NAMALWA (cell line): ENCODE measurements around the gene P2RY13.

Source experiments
- DNase-seq: peaks from one replicate; pipeline ENCODE4 v3.0.0-alpha.2; 2015; ENCODE audit warnings: low spot score

Gene P2RY13

DNA sequence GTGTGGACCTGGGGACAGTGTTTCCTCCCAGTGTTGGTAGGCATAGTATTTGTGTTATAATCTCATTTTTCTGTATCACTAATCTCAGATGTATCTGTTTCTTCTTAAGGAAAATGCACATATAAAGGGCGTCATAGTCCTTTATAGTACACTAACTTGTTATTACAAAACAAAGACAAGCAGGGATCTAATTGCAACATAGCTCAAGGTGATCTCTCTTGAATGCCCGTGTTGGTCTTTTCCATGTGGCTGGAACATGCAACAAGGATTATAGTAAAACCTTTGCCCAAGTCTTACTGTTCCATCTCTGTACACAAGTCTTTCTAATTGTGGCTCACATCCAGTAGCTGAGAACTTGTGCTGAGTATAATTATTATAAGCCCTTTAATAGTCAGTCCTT lies 9.2 kb downstream of the P2RY13 start:
- DNase-seq, result no peak

DNA sequence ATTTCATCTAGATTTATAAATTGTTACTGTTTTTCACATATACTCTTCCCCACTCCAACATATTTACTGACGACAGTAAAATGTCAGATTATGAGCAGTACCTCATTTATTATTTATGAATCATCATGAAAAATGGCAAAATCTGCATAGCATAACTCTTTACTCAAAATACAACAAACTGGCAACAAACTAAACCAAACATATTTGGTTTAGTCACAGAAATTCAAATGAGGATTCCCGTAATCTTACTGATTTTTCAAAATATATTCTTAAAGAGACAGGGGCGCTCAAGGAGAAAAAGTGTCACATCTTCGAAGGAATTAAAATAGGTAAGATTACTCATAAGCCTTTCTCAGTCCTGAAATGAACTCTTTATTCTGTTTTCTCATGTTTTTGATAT lies 9.7 kb downstream of the P2RY13 start:
- no peak for DNase-seq

DNA sequence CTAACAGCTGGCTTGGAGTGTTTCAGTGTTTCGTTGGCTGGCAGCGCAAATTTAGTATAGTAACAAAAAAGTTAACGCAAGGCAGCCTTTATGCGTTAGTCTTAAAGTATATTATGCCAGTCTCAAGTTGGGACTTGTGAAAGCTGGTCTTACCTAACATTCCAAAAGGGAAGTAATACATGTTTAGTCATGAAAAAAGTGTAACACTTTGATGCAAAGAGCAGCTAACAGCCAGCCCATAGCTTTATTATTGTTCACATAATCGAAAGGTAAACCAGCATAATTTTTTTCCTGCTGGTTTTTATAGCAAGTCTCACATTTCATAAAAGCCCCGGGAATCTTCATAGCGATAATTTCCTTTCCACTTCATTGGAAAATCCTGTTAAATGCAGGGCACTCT lies 10.4 kb downstream of the P2RY13 start:
- DNase-seq, result no peak

DNA sequence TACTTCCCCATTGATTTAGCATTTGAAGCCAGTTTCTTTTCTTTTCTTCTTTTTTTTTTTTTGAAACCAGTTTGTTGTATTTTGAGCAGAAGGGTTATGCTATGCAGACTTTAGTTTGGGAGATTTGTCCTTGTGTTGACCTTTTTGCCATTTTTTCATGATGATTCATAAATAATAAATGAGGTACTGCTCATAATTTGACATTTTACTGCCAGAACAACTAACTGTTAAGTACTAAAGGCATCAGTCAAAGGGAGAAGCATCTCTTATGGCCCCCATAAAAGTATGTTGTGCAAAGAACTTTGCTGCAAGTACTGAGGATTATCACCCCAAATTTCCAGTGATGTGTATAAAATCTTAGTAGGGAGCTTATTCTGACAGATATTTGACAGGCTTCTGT lies 11.0 kb downstream of the P2RY13 start:
- DNase-seq, result no peak

DNA sequence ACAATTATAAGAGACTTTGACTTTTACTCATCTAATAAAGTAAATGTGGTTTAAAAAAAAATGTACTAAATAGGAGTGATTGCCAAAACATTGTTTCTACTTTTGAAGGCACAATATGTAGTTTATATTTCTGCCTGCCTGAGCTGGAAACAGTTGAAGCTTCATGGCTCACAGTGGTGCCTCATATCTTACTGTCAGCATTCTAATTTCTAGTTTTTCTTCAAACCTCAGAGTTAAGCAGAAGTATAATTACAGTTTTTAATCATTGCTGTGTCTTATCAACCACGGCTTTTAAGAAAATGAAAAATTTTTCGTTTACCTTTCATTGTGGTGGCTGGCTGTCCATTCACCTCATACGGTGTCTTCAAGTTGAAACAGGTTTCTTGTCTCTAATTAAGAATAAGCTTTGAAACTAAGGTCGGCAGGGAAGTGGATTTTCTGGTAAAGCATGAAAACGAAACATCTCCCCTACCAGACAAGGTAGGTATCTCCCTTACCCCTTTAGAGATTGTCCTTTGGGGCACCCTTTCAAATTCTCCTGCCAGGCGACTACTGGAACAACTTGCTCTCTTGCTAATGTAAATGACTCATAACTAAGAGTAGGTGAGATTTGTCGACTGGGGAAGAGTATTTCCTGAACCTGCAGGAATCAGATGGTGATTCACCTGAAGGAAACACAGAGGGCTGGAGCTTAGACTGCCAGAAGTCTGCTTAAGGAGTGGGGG lies 12.9 kb downstream of the P2RY13 start, which contains the start of gene GPR87:
GPR87 (minus strand) TSS at position 554 of the 725 bp plus-strand sequence. CDS start 16,720 bp downstream, outside the sequence.
- DNase-seq, result no peak

DNA sequence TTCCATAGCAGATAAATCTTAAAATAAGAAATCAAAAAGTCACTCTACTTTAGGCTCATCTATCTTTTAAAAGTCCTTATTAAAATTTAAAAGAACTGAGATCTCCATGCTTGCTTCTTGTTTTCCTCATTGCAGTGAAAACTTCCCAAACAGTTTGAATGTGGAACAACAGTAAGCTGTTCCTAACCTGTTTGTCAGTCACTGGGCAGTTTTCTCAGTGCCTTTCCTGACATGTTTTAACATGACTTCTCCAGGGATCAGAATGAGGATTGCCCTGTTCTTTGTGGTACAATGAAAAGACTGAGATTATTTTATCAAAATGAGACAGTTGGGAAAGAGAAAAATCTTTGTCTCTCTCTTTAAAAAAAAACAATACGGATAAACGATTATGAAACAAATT lies 13.5 kb downstream of the P2RY13 start:
- no peak for DNase-seq

DNA sequence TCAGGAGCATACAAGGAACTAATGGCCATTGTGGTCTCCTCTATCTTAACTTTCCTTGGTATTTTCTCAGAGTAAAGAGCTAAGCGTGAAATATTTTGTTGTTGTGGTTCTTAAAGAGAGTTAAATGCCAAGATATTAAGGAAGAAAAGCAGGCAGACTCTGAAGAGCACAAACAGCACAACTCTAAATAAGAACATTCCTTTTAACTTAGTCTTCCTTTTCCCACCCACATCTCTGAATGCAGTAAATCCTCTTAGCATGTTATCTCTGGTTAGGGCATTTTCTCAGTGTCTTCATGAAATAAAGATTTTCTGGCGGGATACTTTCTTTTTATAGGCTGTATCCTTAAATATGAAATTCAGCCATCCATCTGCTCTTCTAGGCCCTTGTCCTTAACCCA lies 14.2 kb downstream of the P2RY13 start:
- DNase-seq, result no peak

DNA sequence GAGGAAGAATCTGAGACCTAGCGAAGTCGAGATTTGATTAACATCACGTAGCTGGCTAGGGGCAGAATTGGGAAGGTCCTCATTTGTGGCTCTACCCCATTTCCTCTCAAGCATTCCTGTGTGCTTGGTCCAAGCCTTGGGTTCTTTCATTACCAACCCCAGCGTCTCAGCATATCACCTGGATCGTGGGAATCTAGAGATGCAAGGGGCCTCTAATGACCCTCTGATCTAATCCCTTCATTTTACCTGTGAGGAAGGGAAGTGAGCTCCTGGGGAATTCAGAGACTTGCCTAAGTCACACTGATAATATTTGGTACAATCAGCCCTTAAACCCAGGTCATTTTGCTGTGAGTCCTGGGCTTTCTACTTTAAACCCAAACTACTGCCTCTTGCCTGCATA lies 14.8 kb downstream of the P2RY13 start:
- DNase-seq, result no peak

DNA sequence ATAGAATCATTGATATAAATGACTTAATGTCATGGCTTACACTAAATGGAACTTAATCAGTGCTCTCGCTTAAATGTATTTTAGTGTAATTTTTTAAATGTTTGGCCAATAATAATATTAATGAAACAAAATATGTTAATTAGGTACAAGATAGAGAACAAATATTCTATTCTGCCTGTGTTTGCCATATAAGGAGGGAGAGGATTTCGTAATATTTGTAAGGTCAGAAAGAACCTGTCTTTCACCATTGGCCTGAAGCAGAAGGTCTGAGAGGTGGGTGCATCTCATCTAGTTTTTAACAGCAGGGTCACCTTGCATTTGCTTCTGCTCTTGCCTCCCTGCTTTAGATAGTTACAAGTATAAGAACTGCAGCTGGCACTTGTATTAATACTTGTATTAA lies 15.2 kb downstream of the P2RY13 start:
- no peak for DNase-seq

DNA sequence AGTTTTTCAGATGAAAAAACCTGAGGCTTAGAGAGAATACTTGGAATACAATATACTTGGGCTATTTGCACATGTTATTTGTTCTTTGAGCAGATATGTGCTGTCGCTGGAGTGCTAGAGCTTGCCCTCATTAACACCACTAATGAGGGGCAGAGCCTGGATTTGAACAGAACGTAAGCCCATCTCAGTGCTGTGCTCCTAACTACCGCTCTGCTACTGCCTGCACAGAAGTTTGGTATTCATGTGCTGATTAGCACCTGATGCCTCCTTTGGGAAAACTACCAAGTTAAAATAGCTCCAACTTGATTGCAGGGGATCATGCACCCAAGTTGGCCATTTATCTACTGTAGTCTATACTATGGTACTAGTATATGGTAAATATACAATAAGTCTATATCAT lies 16.4 kb downstream of the P2RY13 start:
- DNase-seq, result no peak

DNA sequence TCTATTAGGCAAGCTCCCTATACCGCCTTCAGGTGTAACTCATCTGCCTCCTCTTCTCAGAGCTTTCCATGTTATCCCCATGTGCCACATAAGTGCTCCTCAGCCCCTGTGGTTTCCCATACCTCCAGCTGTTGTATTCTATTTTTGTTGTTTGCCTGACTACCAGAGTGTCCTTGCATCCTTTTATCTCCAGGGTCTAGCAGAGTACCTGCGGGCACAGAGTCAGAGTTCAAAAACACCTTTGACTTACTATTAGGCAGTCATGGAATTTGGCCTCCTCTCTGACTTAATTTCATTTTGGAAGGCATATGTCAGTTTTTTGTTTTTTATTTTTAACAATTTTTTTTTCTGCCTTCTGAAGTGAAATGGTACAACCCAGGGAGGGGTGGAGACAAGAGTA lies 19.8 kb downstream of the P2RY13 start:
- DNase-seq, result no peak

DNA sequence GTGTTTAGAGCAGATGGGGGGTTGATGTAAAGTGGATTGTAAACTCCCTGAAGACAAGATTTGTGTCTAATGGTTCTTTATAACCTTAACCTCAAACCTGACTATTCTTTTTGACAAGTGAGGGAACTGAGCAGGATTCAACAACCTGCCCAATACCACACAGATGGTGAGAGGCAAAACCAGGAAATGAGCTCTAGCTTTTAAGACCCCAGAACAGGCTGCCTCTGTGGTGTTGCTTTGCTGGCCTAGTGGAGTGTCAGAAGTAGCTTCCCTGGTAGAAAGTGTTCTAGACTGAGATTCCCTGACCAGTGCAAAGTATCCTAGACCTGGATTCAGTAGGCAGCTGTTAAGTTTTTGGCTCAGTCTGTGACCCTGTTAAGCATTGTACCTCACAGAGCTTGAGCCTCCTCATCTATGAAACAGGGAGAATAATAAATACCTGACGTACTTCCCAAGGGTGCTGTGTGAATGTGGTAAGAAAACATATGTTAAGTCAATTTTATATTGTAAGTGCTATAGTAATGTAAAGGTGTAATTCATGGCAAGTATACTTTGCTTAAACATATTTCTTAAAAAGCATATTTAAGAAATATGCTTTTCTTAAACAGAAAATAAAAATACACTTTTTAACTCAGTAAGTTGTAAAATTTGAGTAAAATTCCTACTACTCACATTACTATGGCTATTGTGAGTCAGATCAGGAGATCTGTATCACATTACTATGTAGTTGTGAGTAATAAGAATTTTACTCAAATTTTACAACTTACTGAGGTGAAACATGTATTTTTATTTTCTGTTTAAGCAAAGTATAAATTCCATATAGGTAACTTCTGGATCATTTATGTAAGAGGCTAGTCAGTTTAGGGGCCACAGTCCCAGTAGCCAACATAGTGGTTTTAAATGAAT lies 21.5 kb downstream of the P2RY13 start:
- DNase-seq, result no peak

DNA sequence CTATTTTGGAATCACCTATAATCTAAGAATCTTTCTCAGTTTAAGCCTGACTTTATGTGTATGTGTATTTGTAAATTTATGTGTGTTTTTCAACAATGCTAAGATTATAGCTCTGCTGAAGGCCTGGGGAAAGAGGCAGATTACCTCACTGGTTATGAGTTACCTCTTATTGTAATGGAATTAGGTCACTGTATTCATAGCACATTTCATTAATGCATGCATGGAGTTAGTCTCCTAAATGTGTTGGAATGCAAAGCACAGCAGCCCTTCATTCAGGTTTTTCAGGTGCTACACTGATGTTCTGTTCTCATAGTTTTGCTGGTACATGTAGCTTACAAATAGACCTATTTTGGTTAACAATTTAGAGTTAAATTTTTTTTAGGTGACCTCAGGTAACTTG lies 22.2 kb downstream of the P2RY13 start:
- DNase-seq, result no peak

DNA sequence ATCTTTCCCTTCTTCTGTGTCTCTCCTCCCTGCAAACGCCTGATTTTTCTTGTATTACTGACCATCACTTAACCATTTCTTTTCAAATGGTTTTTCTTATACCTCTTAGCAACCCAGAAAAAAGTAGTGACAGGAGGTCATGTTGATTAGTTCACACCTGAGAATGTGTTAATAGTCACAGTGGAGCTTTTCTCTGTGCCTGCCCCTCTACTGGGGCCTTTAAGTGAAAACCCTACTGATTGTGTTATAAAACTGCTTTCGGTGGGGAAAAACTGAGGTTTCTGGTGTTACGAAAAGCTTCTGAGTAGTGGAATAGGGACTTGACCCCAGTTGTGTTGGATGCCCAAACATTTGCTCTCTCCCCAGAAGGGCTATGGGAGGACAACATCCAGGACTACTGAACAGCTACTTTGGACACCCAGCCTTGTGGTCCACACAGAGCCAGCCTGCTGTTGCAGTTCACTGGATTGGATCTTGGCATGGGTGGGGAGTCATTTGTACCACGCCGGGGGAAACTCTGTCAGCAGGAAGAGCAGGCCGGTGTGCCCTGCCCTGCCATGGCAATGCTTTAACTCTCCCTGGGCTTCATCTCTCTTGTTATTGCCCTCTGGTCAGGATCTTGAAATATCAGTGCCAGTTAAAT lies 23.1 kb downstream of the P2RY13 start:
- no peak for DNase-seq

DNA sequence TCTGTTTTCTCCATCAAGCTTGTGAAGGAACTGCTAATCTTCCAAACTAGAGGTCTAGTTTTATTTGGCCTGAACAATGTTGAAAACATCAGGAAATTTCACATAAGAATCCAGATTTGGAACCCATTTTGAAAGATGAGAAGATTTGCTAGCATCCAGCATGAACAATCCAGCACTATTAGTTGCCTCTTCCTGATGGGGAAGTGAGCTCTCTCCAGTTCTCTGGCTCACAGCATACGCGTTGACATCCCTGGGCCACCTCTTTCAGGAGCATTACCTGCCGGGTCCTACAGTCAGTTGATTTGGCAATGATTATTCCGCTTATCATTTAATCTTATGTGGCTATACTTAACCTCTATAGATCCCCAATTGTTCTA lies 23.6 kb downstream of the P2RY13 start:
- no peak for DNase-seq

DNA sequence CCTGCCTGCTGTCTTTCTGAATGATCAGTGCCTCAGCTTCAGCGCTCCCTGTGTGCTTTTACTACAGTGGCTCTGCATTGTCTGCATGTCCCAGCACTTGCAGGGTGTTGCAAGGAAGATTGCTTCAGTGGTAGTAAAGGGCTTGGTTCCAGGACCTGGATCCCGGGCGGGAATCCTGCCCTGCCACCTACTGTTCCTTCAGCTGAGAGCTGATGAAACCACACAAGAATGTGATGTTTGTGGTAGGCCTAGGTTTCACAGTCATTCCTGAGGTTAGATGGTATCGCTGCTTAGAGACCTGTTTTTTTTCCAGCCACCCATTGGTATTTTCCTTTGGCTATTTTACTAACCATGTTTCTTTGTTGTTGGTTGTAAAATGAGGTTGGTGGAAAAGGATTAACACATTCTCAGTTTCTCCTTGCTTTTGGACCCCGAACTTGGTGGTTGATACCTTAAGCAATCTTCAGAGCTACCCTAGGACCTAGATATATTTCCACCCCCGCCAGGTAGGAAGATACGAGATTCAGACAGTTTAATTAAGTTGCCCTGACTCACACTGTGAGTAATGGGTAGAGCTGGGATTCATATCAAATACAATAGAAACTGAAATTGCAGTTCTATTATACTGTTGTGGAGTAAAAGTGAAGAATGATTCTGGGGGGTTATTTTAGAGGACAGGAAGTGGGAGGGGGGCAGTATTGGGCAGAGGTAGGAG lies 24.1 kb downstream of the P2RY13 start:
- no peak for DNase-seq

DNA sequence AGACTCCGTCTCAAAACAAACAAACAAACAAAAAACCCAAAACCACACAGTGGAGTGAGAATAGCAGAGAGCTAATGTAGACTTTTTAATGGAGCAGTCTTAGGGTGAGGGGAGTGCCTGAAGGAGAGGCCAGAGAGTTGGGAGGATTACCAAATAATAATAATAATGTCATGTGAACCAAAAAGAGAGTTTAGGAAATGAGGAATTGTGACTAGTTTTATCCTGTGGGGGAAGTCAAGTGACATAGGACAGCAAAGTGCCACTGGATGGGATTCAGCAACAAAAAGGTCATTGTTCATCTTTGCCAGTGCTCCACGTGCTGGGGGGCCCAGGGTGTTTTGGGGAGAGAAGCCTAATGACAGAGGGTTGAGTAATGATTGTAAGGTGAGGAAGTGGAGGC lies 25.6 kb downstream of the P2RY13 start:
- no peak for DNase-seq

DNA sequence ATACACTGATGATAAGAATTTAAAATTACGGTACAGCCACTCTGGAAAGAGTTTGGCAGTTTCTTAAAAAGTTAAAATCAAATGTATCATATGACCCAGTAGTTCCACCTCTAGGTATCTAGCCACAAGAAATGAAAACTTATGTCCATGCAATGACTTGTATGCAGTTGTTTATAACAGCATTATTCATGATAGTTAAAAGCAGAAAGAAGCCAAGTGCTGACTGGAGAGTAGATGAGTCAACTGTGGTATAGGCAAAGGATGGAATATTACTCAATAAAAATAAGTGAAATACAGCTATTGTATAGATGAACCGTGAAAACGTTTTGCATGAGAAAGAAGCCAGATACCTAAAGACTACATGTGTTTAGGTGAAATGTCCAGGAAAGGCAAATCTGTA lies 27.6 kb downstream of the P2RY13 start:
- DNase-seq, result no peak

DNA sequence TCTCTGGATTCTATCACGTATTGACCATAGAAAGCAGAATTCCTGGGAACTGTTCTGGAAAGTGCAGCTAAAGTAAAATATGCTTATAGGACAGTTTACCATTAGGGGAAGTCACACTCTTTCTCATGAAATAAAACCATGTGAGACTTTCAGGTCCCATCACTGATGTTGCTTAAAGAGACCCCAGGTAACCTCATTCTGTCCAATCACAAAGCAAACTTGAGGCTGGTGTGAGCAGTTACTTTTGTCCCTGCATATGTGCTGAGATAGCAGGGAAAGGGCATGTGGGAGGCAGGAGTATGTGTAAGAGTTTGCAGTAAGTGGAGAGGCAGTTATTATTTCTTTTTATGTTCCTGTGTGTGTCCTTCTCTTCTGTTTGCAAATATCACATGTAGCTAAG lies 28.8 kb downstream of the P2RY13 start:
- DNase-seq, result no peak

DNA sequence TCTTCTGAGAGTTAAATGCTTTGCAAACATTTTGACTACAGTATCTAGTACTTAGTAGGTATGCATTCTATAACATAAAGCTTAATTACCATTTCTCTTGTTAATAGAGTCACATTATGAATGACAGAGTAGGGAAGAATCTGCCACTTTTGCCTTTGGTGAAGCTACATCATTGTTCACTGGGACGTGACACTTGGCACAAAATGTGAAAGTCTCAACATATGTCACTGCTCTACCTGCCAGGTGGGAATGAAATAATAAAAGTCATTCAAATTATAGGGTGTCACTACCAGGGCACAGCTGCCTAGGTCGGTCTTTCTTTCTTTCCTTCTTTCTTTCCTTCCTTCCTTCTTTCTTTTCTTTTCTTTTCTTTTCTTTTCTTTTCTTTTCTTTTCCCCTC lies 30.3 kb downstream of the P2RY13 start:
- DNase-seq, result no peak

DNA sequence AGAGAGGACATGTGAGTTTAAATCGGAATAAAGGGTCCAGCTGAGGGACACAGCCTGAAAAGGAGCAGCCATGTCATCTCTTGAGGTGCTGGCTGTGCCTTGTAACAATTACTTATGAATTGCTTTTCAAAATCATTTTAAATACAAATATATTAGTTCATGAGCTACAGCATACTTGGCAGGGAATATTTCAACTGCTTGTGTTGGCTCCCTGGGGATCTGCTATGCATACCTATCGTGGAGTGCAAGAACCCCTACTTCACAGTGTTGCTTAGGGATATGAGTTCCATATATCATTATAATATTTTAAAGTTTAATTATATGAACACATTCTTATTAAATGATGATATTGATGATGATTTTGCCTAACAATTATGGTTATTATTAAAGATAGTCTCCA lies 31.9 kb downstream of the P2RY13 start:
- no peak for DNase-seq

DNA sequence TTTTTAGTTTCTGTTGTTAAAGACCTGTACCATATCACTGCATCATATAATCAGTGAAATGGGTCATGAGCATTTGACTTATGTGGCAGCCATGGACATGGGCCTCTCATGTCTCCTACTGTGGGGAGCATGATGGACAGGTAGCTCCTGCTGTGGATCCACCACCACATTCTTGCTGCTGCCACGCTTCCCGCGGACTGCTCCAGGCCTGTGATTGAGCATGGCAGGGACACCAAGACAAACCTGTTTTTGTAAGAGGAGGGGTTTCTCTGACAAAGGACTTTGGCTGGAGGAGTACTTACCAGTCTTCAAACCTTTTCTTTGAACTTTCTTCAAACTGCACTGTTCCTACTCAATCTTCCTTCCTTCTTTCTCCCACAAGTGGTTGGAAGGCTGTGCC lies 33.1 kb downstream of the P2RY13 start:
- no peak for DNase-seq
